GM23248 (cell line): ENCODE results near the gene ATXN7L1. TPM values are rescaled to one million over a fixed set of nuclear protein-coding genes. Genes with fewer than 3 reads are reported as not detected.
A peak's percentile ranks its signal among the peaks of the same experiment; 100 is the strongest.

Experiments
- DNase-seq: peaks from one replicate; pipeline ENCODE4 v3.0.0-alpha.2; 2015
- H2AFZ ChIP-seq: fragments of 200-600 bp; sonication (generic); 2 replicates; pipeline ENCODE4 v1.6.1; 2016; ENCODE audit warnings: antibody characterized with exemption
- H3F3A ChIP-seq: fragments of 200-600 bp; sonication (generic); 2 replicates; pipeline ENCODE4 v1.6.1; 2016; ENCODE audit warnings: mild to moderate bottlenecking, antibody characterized with exemption, mixed run types; ENCODE audit not compliant: insufficient read depth
- H3K27ac ChIP-seq: fragments of 200-600 bp; sonication (generic); 2 replicates; pipeline ENCODE4 v1.5.1; 2016; ENCODE audit warnings: mild to moderate bottlenecking
- H3K27me3 ChIP-seq: fragments of 200-600 bp; sonication (generic); replicated peaks from 2 replicates; pipeline ENCODE4 v1.6.1; 2016; ENCODE audit warnings: mild to moderate bottlenecking; ENCODE audit not compliant: insufficient read depth
- H3K36me3 ChIP-seq: fragments of 200-600 bp; sonication (generic); 2 replicates; pipeline ENCODE4 v1.6.1; 2016; ENCODE audit warnings: low read depth, mild to moderate bottlenecking
- H3K4me1 ChIP-seq: fragments of 200-600 bp; sonication (generic); 2 replicates; pipeline ENCODE4 v1.6.1; 2016; ENCODE audit warnings: mild to moderate bottlenecking; ENCODE audit not compliant: insufficient read depth
- H3K4me2 ChIP-seq: fragments of 200-600 bp; sonication (generic); one replicate; pipeline ENCODE4 v1.6.1; 2016; ENCODE audit warnings: mild to moderate bottlenecking; ENCODE audit not compliant: unreplicated experiment
- H3K4me3 ChIP-seq: fragments of 200-600 bp; sonication (generic); 2 replicates; pipeline ENCODE4 v1.5.1; 2016; ENCODE audit warnings: mild to moderate bottlenecking
- H3K79me2 ChIP-seq: fragments of 200-600 bp; sonication (generic); 2 replicates; pipeline ENCODE4 v1.6.1; 2016; ENCODE audit warnings: mild to moderate bottlenecking; ENCODE audit not compliant: insufficient read depth
- H3K9ac ChIP-seq: fragments of 200-600 bp; sonication (generic); 2 replicates; pipeline ENCODE4 v1.6.1; 2016; ENCODE audit warnings: mild to moderate bottlenecking
- H3K9me2 ChIP-seq: fragments of 200-600 bp; sonication (generic); 2 replicates; pipeline ENCODE4 v1.6.1; 2016; ENCODE audit warnings: mixed run types, mild to moderate bottlenecking, moderate library complexity; ENCODE audit not compliant: insufficient read depth
- H3K9me3 ChIP-seq: fragments of 200-600 bp; sonication (generic); one replicate; pipeline ENCODE4 v1.6.1; 2017; ENCODE audit warnings: low read depth
- H4K20me1 ChIP-seq: fragments of 200-600 bp; sonication (generic); 2 replicates; pipeline ENCODE4 v1.6.0; 2016; ENCODE audit not compliant: insufficient read depth
- EZH2 ChIP-seq: fragments of 200-600 bp; sonication (generic); IDR thresholded peaks from 2 replicates; pipeline ENCODE4 v1.6.1; 2018; ENCODE audit warnings: antibody characterized with exemption, mild to moderate bottlenecking; ENCODE audit not compliant: insufficient read depth, poor library complexity, severe bottlenecking
- EZH2phosphoT487 ChIP-seq: fragments of 200-600 bp; sonication (generic); IDR thresholded peaks from 2 replicates; pipeline ENCODE4 v1.6.1; 2018; ENCODE audit warnings: antibody characterized with exemption, moderate library complexity, mild to moderate bottlenecking, low read depth; ENCODE audit not compliant: insufficient read depth
- WGBS, 2 experiments: methylation state at CpG; one replicate each; pipeline ENCODE4 v1.1.6; 2015 to 2017; ENCODE audit warnings: low lambda C conversion rate in 2 of 2, low coverage in 1 of 2; ENCODE audit errors: missing lambda C conversion rate in 2 of 2; 5-methylcytosine and 5-hydroxymethylcytosine counted together
- in situ Hi-C: fragments of 300-500 bp; cut with MboI; formaldehyde crosslinking; loops from 2 replicates; pipeline ENCODE4 v1.15.0; 2020
- polyA plus RNA-seq: library from polyadenylated mRNA; unstranded; fragments of >200 nt; fragmentation: Nextera tagmentation; extraction: Ambion mirVana; gene quantifications from 2 replicates; pipeline ENCODE4 v1.2.1, GENCODE V29; 2016
- total RNA-seq: library from RNA; depleted of rRNA; stranded (reverse); fragments of >200 nt; shearing (Covaris generic); gene quantifications from 2 replicates; pipeline ENCODE4 v1.2.3, GENCODE V29; 2014

ATXN7L1 gene
- total and polyA plus RNA-seq, 2 experiments from 2014 or later = 3.7 to 4.5 TPM

GRCh38 chr7:105708763-105709080 lies 167.7 kb downstream of the ATXN7L1 start:
- H3K79me2 ChIP-seq = no peaks in the 10 kb centered on the region
- H3K27ac ChIP-seq = no peak overlapping the region
- H3K4me1 ChIP-seq = peaks cover 14% of the 10 kb centered on the region
- no peak for DNase-seq
- H3K36me3 ChIP-seq = no peaks in the 10 kb centered on the region
- TF ChIP-seq EZH2 (no peak), EZH2phosphoT487 (no peak)
- H3K27me3 ChIP-seq = no peaks in the 10 kb centered on the region
- H3K9ac ChIP-seq = no peak overlapping the region
- H3K4me3 ChIP-seq = no peak overlapping the region
- H4K20me1 ChIP-seq = no peaks in the 10 kb centered on the region
- 93 to 94% methylated on average over 4 of the region's 4 CpGs for WGBS, 2 experiments
- H2AFZ ChIP-seq = no peak overlapping the region
- no peaks in the 10 kb centered on the region for H3K9me3 ChIP-seq
- no peak overlapping the region for H3K4me2 ChIP-seq
- 0 out of 2 replicates have a peak, but pooled peaks cover 6% of the 10 kb centered on the region for H3F3A ChIP-seq
- in situ Hi-C loops = no loop called here
- H3K9me2 ChIP-seq = no peaks in the 10 kb centered on the region

GRCh38 chr7:105707967-105708762 lies 168.2 kb downstream of the ATXN7L1 start:
- Histone ChIP-seq H3K9ac (no peak overlapping the region), H3K79me2 (no peaks in the 10 kb centered on the region), H3F3A (0 out of 2 replicates have a peak, but pooled peaks cover under 1% of the 10 kb centered on the region), H3K9me2 (no peaks in the 10 kb centered on the region), H3K4me3 (no peak overlapping the region), H2AFZ (no peak overlapping the region), H3K27ac (no peak overlapping the region), H3K27me3 (no peaks in the 10 kb centered on the region), H3K36me3 (no peaks in the 10 kb centered on the region), H3K9me3 (no peaks in the 10 kb centered on the region), H4K20me1 (no peaks in the 10 kb centered on the region), H3K4me1 (peaks cover 9% of the 10 kb centered on the region), H3K4me2 (no peak overlapping the region)
- in situ Hi-C loops = no loop called here
- 79 to 80% methylated on average over 9 of the region's 9 CpGs for WGBS, 2 experiments
- DNase-seq = no peak
- no peak for TF ChIP-seq EZH2
- no peak for TF ChIP-seq EZH2phosphoT487

GRCh38 chr7:105707381-105707780 lies 169.0 kb downstream of the ATXN7L1 start:
- H3K4me3 ChIP-seq = no peak overlapping the region
- TF ChIP-seq EZH2phosphoT487 (no peak), EZH2 (no peak)
- no peak overlapping the region for H3K27ac ChIP-seq
- no peaks in the 10 kb centered on the region for H3K27me3 ChIP-seq
- H3K9ac ChIP-seq = no peak overlapping the region
- 54 to 56% methylated on average over 3 of the region's 3 CpGs for WGBS, 2 experiments
- H3K4me1 ChIP-seq = peaks cover 9% of the 10 kb centered on the region
- in situ Hi-C loops = no loop called here
- H3K79me2 ChIP-seq = no peaks in the 10 kb centered on the region
- no peaks in the 10 kb centered on the region for H3K36me3 ChIP-seq
- no peaks in the 10 kb centered on the region for H4K20me1 ChIP-seq
- no peak overlapping the region for H2AFZ ChIP-seq
- H3K4me2 ChIP-seq = no peak overlapping the region
- H3K9me3 ChIP-seq = no peaks in the 10 kb centered on the region
- H3K9me2 ChIP-seq = no peaks in the 10 kb centered on the region
- DNase-seq = peak; percentile 38
- H3F3A ChIP-seq = no peaks in the 10 kb centered on the region

- H3K4me3 ChIP-seq = no peak overlapping the region
- 86 to 89% methylated on average over 7 of the region's 7 CpGs for WGBS, 2 experiments
- no peak overlapping the region for H3K27ac ChIP-seq
- H3K9me2 ChIP-seq = no peaks in the 10 kb centered on the region
- H3F3A ChIP-seq = no peaks in the 10 kb centered on the region
- H3K36me3 ChIP-seq = no peaks in the 10 kb centered on the region
- in situ Hi-C loops = no loop called here
- TF ChIP-seq EZH2 (no peak), EZH2phosphoT487 (no peak)
- no peaks in the 10 kb centered on the region for H4K20me1 ChIP-seq
- no peak for DNase-seq
- H3K9ac ChIP-seq = no peak overlapping the region
- H3K9me3 ChIP-seq = no peaks in the 10 kb centered on the region
- no peaks in the 10 kb centered on the region for H3K79me2 ChIP-seq
- H3K27me3 ChIP-seq = no peaks in the 10 kb centered on the region
- peaks cover 9% of the 10 kb centered on the region for H3K4me1 ChIP-seq
- no peak overlapping the region for H3K4me2 ChIP-seq
- H2AFZ ChIP-seq = no peak overlapping the region
These were observed 171.0 kb downstream of the ATXN7L1 start for GRCh38 chr7:105705427-105705826.
